Measurements from ENCODE around the gene TLE7.

The TLE7 gene

GRCh38 chr16:71407731-71408130, 34.1 kb downstream of the TLE7 start:
- DNase-seq (ENCODE audit: insufficient read length, low spot score) = no peak
- FAIRE-seq = no peak
- TF ChIP-seq CTCF (IDR thresholded peaks at IDR 0.05; ENCODE audit: insufficient read depth, missing control alignments) = no peak

- no peak for FAIRE-seq
- TF ChIP-seq CTCF (IDR thresholded peaks at IDR 0.05; ENCODE audit: insufficient read depth, missing control alignments) = no peak
- DNase-seq (ENCODE audit: insufficient read length, low spot score) = no peak
Measured at GRCh38 chr16:71406724-71407123, 35.1 kb downstream of the TLE7 start.

DNA sequence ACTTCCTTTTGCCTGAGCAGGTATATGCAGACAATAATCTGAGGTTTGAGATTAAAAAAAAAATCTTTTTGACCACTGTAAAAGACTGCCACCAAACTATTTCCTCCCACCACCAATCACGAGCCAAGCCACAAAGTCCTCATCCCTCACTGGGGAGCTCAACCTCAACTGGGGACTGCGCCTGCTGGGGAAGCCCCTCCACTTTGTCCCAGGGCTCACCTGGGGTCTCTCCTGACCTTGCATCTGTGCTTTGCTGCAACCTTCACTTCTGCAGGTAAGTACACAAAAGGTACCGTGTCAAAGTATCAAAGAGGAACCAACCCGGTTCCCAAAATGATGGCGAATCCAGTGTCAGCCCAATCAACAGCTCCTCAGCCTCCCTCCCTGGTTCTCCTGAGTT, 35.5 kb downstream of the TLE7 start:
- FAIRE-seq (no peak), DNase-seq (ENCODE audit: insufficient read length, low spot score) (no peak)
- no peak for TF ChIP-seq CTCF (IDR thresholded peaks at IDR 0.05; ENCODE audit: insufficient read depth, missing control alignments)

GRCh38 chr16:71404364-71404763, 37.5 kb downstream of the TLE7 start:
- no peak for FAIRE-seq
- TF ChIP-seq CTCF (IDR thresholded peaks at IDR 0.05; ENCODE audit: insufficient read depth, missing control alignments) = no peak

DNA sequence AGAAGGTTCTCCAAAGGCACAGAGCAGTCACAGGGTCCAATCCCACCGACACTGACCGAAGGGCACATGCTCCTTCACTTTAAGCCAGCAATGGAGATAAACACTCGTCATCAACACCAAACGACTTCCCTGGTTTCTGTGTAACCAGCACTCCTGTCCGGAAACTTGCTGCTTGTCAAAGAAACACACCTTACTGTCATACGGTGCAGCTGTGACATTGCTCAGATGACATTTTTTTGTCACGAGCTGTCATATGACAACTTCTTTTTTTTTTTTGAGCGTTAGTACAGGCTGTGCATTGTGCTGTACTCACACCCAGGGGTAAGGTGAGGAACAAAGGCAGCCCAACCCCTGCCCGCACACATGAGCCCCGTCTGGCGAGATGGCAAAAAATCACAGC, 39.2 kb downstream of the TLE7 start:
- TF ChIP-seq CTCF (IDR thresholded peaks at IDR 0.05; ENCODE audit: insufficient read depth, missing control alignments) = no peak
- DNase-seq (ENCODE audit: insufficient read length, low spot score) (no peak), FAIRE-seq (no peak)

More at GRCh38 chr16:71404364-71404763, 37.5 kb downstream of the TLE7 start:
- DNase-seq (ENCODE audit: insufficient read length, low spot score) = no peak

- TF ChIP-seq CTCF (IDR thresholded peaks at IDR 0.05; ENCODE audit: insufficient read depth, missing control alignments) = no peak
- FAIRE-seq (no peak), DNase-seq (ENCODE audit: insufficient read length, low spot score) (no peak)
Measured at GRCh38 chr16:71402007-71402406, 39.8 kb downstream of the TLE7 start.

- DNase-seq (ENCODE audit: insufficient read length, low spot score) = no peak
- FAIRE-seq = no peak
- no peak for TF ChIP-seq CTCF (IDR thresholded peaks at IDR 0.05; ENCODE audit: insufficient read depth, missing control alignments)
Measured at GRCh38 chr16:71399801-71400563, 41.9 kb downstream of the TLE7 start.
